Keratinocyte (primary cell): ENCODE data around the gene TMEFF2.

Experiments used
- EZH2 ChIP-seq: IDR thresholded peaks from one replicate; pipeline ENCODE4 v1.6.1; 2012; ENCODE audit warnings: inconsistent platforms, mild to moderate bottlenecking, low read length, moderate library complexity
- TF ChIP-seq, protein P1 (sequence below), 3 experiments: IDR thresholded peaks in 1 of 3; conservative IDR thresholded peaks in 1 of 3; optimal IDR thresholded peaks in 1 of 3; 2 replicates in 2 of 3; 3 replicates in 1 of 3; pipeline versions ENCODE3 to v1.5.1; 2011; ENCODE audit warnings: low read length in 3 of 3, mild to moderate bottlenecking in 3 of 3, moderate library complexity in 2 of 3, control low read depth in 1 of 3, inconsistent platforms in 1 of 3; ENCODE audit not compliant: insufficient read depth in 2 of 3; ENCODE audit errors: extremely low read depth in 1 of 3

DNA sequence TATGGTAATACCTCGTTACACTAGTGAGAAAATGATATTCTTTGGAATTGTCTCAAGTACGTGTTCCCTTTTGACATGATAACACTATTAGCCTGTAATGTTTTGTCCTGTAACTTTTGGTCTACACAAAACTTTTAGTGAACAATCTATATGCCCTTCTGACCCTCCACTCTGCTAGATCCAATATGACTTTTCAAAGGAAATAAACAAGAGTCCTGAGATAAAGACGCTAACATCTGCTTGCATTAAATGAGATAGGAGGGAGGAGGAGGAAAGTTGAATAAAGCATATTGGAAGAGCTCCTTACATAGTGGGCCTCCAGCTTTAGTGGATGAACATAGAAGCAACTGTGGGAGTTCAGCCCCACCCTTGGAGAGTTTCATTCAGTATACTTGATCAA lies 264.5 kb downstream of the TMEFF2 start:
- no peak for TF ChIP-seq EZH2
- TF ChIP-seq, protein P1, sequence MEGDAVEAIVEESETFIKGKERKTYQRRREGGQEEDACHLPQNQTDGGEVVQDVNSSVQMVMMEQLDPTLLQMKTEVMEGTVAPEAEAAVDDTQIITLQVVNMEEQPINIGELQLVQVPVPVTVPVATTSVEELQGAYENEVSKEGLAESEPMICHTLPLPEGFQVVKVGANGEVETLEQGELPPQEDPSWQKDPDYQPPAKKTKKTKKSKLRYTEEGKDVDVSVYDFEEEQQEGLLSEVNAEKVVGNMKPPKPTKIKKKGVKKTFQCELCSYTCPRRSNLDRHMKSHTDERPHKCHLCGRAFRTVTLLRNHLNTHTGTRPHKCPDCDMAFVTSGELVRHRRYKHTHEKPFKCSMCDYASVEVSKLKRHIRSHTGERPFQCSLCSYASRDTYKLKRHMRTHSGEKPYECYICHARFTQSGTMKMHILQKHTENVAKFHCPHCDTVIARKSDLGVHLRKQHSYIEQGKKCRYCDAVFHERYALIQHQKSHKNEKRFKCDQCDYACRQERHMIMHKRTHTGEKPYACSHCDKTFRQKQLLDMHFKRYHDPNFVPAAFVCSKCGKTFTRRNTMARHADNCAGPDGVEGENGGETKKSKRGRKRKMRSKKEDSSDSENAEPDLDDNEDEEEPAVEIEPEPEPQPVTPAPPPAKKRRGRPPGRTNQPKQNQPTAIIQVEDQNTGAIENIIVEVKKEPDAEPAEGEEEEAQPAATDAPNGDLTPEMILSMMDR (optimal IDR thresholded peaks at IDR 0.05 in 1 of 3, IDR thresholded peaks at IDR 0.05 in 1 of 3, conservative IDR thresholded peaks at IDR 0.05 in 1 of 3; ENCODE audit: extremely low read depth in 1 of 3, insufficient read depth in 2 of 3, low read length in 3 of 3) = no peak
